Ovary (tissue), 3 donors: ENCODE data around the gene BCORL1.

ENCODE experiments used
- CTCF ChIP-seq, 3 donors: fragments of 450-650 bp in 2 of 3; fragments of 200-600 bp in 1 of 3; IDR thresholded peaks; one replicate each; pipeline versions ENCODE4 v1.5.1 to v1.8.0; 2016 to 2022; ENCODE audit warnings: antibody characterized with exemption in 3 of 3, mild to moderate bottlenecking in 1 of 3
- POLR2A ChIP-seq: fragments of 450-650 bp; IDR thresholded peaks from one replicate; pipeline ENCODE4 v1.6.1; 2017; ENCODE audit warnings: antibody characterized with exemption, mild to moderate bottlenecking, moderate library complexity
- donor health status: DM: no; HTN: no; CAD: no.

GRCh38 chrX:130039847-130040246, 57.4 kb downstream of the BCORL1 start:
- TF ChIP-seq POLR2A, result no peak
- no peak for TF ChIP-seq CTCF (IDR thresholded peaks at IDR 0.05)
